HS-27A (cell line): ENCODE data around the gene FMN2.
"Not testable (repeated sequence)": the region's sequence is repeated elsewhere in the genome, so short reads cannot be mapped to it uniquely, and the experiment has no call there.

ENCODE experiments used
- DNase-seq: peaks from one replicate; pipeline ENCODE4 v3.0.0-alpha.2; 2012; ENCODE audit warnings: low read depth, missing footprints

Gene FMN2

GRCh38 chr1:240138867-240139266, 47.2 kb downstream of the FMN2 start:
- DNase-seq, result no peak

GRCh38 chr1:240139511-240139910, 47.8 kb downstream of the FMN2 start:
- no peak for DNase-seq

GRCh38 chr1:240145120-240145519, 53.4 kb downstream of the FMN2 start:
- DNase-seq, result no peak

DNA sequence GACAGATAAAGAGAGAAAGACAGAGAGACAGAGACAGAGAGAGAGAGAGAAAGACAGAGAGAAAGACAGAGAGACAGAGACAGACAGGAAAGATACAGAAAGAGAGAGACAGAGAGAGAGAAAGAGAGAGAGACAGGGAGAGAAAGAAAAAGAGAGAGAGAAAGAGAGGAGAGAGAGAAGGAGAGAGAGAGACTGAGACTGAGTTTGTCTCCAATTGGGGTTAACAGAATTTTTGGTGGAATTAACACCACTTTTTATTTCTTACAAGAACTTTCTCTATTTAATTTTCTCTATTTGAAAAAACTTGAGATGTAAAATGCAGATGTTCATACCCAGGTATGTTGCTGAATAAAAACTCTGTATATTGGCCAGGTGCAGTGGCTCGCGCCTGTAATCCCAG, 56.6 kb downstream of the FMN2 start:
- no peak for DNase-seq

GRCh38 chr1:240149484-240150094, 57.9 kb downstream of the FMN2 start:
- no peak for DNase-seq

GRCh38 chr1:240151136-240151735, 59.6 kb downstream of the FMN2 start:
- DNase-seq, result no peak

DNA sequence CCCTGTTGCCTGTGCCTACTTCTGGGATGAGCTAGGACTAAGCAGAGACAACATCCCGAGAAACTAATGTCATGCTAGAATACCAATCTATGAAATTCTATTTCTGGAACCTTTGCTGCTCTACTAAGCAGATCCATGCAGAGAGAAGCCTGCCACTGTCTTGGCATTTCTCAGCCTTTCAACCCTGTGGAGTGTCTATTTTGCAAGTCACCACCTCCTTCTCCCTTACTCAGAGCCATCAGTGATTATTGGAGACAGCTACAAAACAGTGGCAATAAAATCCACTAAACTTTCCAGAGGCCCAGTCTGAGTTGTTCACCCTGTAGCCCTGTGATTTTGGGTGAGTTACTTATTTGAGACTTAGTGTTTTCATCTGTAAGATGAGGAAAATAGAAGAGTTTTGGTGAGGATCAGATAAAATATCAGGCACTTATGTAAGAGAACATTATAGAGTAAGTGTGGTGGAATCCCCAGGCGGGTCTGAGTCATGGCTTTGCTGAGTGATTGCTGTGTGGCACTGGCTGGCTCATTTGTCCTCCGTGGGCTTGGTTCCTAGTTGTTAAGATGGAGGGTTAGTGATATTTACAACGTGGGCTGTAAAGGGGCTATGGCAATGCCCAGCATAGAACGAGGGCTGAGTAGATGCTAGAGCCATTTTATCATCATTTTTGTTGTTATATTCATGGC, 61.1 kb downstream of the FMN2 start:
- DNase-seq, result no peak

DNA sequence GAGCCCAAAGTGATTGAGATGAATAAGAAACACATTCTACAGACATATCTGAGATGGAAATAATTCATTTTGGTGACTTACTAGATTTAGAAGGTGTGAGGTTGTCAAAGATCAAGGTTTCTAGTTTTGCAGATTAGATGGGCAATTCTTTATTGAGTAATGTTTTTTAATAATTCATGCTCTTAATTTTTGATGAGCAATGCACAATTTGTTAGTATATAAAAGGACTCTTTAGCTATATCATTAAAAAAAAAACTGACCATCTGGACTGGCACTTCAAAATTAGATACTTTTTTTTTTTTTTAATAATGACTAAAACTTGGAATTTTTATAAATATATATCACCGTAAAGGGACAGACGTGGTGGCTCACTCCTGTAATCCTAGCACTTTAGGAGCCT, 63.9 kb downstream of the FMN2 start:
- no peak for DNase-seq

- no peak for DNase-seq
Measured at GRCh38 chr1:240164742-240165141, 73.1 kb downstream of the FMN2 start.

- no peak for DNase-seq
Measured at GRCh38 chr1:240169188-240169587, 77.5 kb downstream of the FMN2 start.

GRCh38 chr1:240170266-240170665, 78.6 kb downstream of the FMN2 start:
- no peak for DNase-seq

DNA sequence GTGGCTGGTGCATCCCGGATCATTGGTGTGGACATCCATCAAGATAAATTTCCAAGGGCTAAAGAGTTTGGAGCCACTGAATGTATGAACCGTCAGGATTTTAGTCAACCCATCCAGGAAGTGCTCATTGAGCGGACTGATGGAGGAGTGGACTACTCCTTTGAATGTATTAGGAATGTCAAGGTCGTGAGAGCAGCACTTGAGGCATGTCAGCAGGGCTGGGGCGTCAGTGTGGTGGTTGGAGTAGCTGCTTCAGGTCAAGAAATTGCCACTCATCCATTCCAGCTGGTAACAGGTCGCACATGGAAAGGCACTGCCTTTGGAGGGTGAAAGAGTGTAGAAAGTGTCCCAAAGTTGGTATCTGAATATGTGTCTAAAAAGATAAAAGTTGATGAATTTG, 79.1 kb downstream of the FMN2 start:
- no peak for DNase-seq

GRCh38 chr1:240171907-240172306, 80.2 kb downstream of the FMN2 start:
- DNase-seq, result no peak

DNA sequence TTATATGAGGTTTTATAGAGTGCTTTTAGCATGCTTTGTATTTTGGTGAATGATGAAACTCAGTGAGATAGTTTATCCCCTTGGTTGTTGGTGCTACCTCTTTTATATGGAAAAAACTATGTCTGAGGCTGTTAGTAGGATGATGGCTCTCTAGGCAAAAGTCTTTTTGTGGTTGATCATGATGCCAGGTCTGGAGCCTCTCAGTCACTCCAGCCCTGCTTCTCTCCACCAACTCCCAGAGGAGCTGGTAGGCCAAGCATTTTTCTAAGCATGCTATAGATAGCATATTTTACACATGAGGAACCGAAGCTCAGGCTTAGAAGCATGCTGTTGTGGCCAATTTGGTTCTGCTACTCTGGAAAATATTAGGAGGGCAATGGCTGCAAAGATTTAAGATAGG, 82.2 kb downstream of the FMN2 start:
- DNase-seq, result no peak

- DNase-seq, result no peak
Measured at GRCh38 chr1:240174734-240175133, 83.1 kb downstream of the FMN2 start.

DNA sequence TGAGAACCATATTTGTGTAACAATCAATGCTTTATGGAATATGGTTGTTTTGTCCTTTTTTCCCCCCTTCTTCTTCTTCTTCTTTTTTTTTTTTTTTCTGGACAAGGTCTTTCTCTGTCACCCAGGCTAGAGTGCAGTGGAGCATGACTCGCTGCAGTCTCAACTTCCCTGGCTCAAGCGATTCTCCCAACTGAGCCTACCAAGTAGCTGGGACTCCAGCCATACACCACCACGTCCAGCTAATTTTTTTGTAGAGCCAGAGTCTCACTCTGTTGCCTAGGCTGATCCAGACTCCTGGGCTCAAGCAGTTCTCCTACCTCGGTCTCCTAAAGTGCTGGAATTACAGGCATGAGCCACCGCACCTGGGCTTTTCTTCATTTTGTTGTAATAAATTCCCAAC, 86.7 kb downstream of the FMN2 start:
- no peak for DNase-seq

DNA sequence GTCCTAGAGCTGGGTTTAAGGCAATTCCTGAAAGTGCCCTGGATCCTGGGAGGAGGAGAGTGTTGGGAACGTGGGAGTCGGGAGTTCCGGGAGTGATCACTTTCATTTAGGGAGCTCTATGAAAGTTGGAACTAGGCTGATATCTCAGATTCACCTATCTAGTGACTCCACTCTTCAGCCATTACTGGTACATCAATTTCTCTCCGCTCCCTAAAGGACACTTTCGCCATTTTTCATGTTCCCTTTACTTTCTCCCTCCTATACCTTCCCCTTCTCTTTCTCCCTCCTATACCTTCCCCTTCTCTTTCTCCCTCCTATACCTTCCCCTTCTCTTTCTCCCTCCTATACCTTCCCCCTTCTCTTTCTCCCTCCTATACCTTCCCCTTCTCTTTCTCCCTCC, 93.0 kb downstream of the FMN2 start:
- not testable (repeated sequence) for DNase-seq

GRCh38 chr1:240188139-240188538, 96.5 kb downstream of the FMN2 start:
- DNase-seq, result no peak

DNA sequence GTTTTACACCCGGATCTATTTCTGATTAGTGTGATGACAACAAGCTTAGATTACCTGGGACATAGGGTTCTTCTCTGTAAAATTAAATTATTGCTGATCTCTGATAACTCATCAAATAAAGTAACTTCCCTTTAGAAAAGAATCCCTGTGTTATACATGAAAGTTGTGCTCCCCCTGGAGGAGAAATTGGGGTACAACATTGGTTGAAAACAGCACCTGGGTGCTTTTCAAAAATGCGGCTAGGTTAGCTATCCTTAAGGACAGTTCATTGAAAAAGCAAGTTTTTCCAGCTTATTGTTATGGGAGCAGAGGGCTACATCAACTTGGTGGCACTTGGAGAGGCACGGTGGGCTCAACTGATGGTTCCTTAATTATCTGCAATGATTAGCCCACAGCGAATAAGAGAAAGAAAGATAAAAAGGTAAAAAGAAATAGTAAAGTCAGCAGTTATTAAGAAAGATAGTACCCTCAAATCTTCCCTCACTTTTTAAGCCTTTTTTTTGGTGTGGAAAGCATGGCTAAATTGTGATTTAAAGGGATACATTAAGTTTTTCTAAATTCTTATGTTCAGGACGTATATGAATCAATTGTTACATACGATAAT, 97.8 kb downstream of the FMN2 start:
- DNase-seq, result no peak

- DNase-seq, result peak; percentile 71
Measured at GRCh38 chr1:240190881-240191401, 99.3 kb downstream of the FMN2 start.

DNA sequence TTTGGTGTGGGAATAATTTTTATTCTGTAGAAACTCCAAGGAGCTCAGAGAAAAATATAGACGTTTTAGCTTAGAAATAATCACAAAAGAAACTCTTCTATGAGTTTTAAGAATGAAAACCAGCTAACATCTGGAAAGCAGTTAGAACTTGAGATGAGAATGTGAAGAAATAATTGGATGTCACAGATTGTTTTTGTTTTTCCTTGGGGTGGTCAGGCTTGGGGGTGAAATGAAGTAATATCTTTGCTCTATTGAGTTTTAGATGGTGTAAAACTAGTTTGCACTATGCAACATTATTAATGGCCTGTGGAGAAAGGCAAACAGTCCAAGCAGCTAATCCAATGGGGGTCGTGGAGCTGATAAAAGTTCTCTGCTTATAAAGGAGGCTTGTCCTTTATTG, 101.2 kb downstream of the FMN2 start:
- no peak for DNase-seq

GRCh38 chr1:240193679-240194078, 102.0 kb downstream of the FMN2 start:
- no peak for DNase-seq

DNA sequence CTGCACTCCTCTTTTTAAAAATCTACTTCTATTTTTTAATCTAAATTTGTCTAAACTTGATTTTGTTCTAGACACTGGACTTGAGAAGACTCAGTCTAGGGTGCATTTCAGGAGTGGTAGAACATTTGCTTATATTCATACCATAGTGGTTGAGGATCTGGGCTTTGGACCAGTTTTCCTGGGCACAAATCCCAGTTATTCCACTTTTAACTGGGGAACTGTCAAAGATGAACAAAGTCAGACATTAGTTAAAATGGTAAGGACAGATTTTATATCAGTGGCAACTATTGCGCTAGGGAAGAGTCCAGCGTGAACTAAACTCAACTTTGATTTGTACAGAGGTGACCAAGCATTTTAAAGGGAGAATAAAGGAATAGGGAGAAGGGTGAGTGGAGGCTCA, 102.4 kb downstream of the FMN2 start:
- no peak for DNase-seq
